OCI-LY7 (cell line): ENCODE measurements around the gene BPIFA3. TPM values are rescaled to one million over a fixed set of nuclear protein-coding genes. Genes with fewer than 3 reads are reported as not detected.

ENCODE experiments used
- BruUV-seq: library from RNA; stranded (reverse); fragments of 400-500 nt; replicated peaks from 2 replicates; lab custom pipeline; 2021; lab: Mats Ljungman, UMichigan
- CTCF ChIA-PET: fragments of 300-600 bp; sonication (Branson Sonifier 250); formaldehyde crosslinking; loops from one replicate; lab custom pipeline; 2022; ENCODE audit warnings: antibody characterized with exemption; ENCODE audit not compliant: unreplicated experiment; lab: Charles Lee
- POLR2A ChIA-PET: fragments of 300-600 bp; sonication (Branson Sonifier 250); formaldehyde crosslinking; loops from one replicate; lab custom pipeline; 2022; ENCODE audit warnings: antibody characterized with exemption; lab: Charles Lee
- DNase-seq: peaks from one replicate; pipeline ENCODE4 v3.0.0-alpha.2; 2015; ENCODE audit warnings: low spot score
- H2AFZ ChIP-seq: fragments of 200-600 bp; sonication (generic), shearing (Covaris generic); 2 replicates; pipeline ENCODE4 v1.6.1; 2014; ENCODE audit warnings: mild to moderate bottlenecking, antibody characterized with exemption, low read length, moderate library complexity
- H3K27ac ChIP-seq: fragments of 200-600 bp; sonication (generic); 2 replicates; pipeline ENCODE4 v1.5.1; 2014; ENCODE audit warnings: mixed run types, low read depth, mild to moderate bottlenecking, moderate library complexity, low read length, inconsistent platforms; ENCODE audit not compliant: poor library complexity, severe bottlenecking
- H3K36me3 ChIP-seq: fragments of 200-600 bp; sonication (generic); 2 replicates; pipeline ENCODE4 v1.6.1; 2014; ENCODE audit warnings: mild to moderate bottlenecking, antibody characterized with exemption, low read length, moderate library complexity, mixed read lengths; ENCODE audit not compliant: insufficient read depth
- H3K4me1 ChIP-seq: fragments of 200-600 bp; sonication (generic); 2 replicates; pipeline ENCODE4 v1.5.1; 2014; ENCODE audit warnings: mild to moderate bottlenecking, low read length; ENCODE audit not compliant: insufficient read depth, poor library complexity, severe bottlenecking
- H3K4me2 ChIP-seq: fragments of 200-600 bp; sonication (generic); 2 replicates; pipeline ENCODE4 v1.6.1; 2014; ENCODE audit warnings: mild to moderate bottlenecking, low read length
- H3K4me3 ChIP-seq: fragments of 200-600 bp; sonication (generic); 2 replicates; pipeline ENCODE4 v1.5.1; 2014; ENCODE audit warnings: mild to moderate bottlenecking, low read depth, low read length; ENCODE audit not compliant: poor library complexity, severe bottlenecking
- H3K79me2 ChIP-seq: fragments of 200-600 bp; sonication (generic); 2 replicates; pipeline ENCODE4 v1.6.1; 2016; ENCODE audit warnings: low read depth, mild to moderate bottlenecking, low read length, moderate library complexity, mixed read lengths; ENCODE audit not compliant: insufficient read depth
- H3K9me2 ChIP-seq: fragments of 200-600 bp; sonication (generic); 2 replicates; pipeline ENCODE4 v1.6.1; 2016; ENCODE audit warnings: mild to moderate bottlenecking, low read length, mixed read lengths; ENCODE audit not compliant: insufficient read depth
- H3K9me3 ChIP-seq: fragments of 200-600 bp; sonication (generic); 2 replicates; pipeline ENCODE4 v1.6.1; 2014; ENCODE audit warnings: mild to moderate bottlenecking, mixed run types, low read length, mixed read lengths
- H4K20me1 ChIP-seq: fragments of 200-600 bp; sonication (generic); 2 replicates; pipeline ENCODE4 v1.6.1; 2014; ENCODE audit warnings: mild to moderate bottlenecking, antibody characterized with exemption, low read length, moderate library complexity, mixed read lengths; ENCODE audit not compliant: insufficient read depth
- EZH2phosphoT487 ChIP-seq: fragments of 200-600 bp; sonication (generic); IDR thresholded peaks from 2 replicates; pipeline ENCODE4 v1.6.1; 2018; ENCODE audit warnings: low read depth, borderline replicate concordance, mild to moderate bottlenecking, mixed run types, antibody characterized with exemption, low read length, moderate library complexity, mixed read lengths
- intact Hi-C: fragments of 100-400 bp; cut with micrococcal nuclease; formaldehyde crosslinking; loops from one replicate; pipeline ENCODE4 v1.10.0; 2022; ENCODE audit not compliant: unreplicated experiment
- total RNA-seq, 2 experiments: library from RNA; depleted of rRNA in 1 of 2; stranded (reverse); fragments of >200 nt in 1 of 2; shearing (Covaris generic) in 1 of 2; gene quantifications; 2 replicates each; pipeline ENCODE4 v1.2.3, GENCODE V29; 2014 to 2022
- TF ChIP-seq, protein P1 (sequence below): fragments of 200-600 bp; sonication (generic); conservative IDR thresholded peaks from 2 replicates; pipeline ENCODE4 v1.5.1; 2014; ENCODE audit warnings: mild to moderate bottlenecking, antibody characterized with exemption, low read length, moderate library complexity, mixed read lengths

The BPIFA3 gene
- total RNA-seq, 2 experiments from 2014 or later, result not detected

DNA sequence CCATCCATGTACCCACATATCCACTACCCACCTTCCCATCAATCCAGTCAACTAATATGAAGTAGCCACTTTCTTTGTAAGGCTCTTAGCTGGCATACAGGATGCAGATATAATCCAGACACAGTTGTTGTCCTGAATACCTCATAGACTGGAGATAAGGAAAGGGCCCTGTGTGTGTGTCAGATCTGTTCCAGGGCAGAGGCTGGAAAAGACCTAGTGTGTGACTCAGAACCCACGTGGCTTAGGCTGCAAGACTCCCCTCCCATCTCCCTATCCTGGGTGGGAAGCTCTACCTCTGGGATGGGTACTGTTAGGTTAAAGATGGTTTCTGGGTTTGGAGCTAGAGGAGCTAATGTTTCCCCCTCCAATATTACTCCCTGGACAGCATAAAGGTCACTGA lies 22.3 kb downstream of the BPIFA3 start:
- BruUV-seq, result no TSS peak
- CTCF ChIA-PET, result no interaction called here
- DNase-seq, result no peak

DNA sequence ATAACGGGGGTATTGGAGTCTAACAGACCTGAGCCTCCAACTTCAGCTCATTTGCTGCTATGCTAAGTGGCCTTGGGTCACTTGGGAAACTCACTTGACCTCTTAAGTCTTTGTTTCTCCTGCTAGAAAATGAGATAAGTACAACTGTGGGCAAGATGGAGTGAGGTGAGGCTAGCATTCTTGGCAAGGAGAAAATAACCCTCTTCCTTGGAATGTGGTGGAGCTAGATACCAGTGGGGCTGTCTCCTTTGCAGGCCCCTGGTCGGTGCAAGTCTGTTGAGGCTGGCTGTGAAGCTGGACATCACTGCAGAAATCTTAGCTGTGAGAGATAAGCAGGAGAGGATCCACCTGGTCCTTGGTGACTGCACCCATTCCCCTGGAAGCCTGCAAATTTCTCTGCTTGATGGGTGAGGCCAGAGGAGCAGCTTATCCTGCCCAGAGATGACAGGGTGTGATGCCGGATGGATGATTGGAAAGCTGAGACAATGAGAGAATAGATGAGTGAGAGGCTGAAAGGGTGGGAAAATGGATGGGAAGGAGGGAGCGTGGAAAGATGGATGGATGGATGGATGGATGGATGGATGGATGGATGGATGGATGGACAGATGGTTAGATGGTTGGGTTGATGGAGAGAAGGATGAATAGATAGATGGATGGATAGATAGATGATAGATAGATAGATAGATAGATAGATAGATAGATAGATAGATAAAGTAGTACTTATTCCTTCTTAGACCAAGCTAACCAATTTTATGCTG lies 23.0 kb downstream of the BPIFA3 start:
- no peak for DNase-seq
- intact Hi-C loops, result no loop called here
- no peak for TF ChIP-seq EZH2phosphoT487
- TF ChIP-seq, protein P1, sequence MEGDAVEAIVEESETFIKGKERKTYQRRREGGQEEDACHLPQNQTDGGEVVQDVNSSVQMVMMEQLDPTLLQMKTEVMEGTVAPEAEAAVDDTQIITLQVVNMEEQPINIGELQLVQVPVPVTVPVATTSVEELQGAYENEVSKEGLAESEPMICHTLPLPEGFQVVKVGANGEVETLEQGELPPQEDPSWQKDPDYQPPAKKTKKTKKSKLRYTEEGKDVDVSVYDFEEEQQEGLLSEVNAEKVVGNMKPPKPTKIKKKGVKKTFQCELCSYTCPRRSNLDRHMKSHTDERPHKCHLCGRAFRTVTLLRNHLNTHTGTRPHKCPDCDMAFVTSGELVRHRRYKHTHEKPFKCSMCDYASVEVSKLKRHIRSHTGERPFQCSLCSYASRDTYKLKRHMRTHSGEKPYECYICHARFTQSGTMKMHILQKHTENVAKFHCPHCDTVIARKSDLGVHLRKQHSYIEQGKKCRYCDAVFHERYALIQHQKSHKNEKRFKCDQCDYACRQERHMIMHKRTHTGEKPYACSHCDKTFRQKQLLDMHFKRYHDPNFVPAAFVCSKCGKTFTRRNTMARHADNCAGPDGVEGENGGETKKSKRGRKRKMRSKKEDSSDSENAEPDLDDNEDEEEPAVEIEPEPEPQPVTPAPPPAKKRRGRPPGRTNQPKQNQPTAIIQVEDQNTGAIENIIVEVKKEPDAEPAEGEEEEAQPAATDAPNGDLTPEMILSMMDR, result no peak
- H3K4me3 ChIP-seq, result no peak overlapping the region
- H3K4me2 ChIP-seq, result no peak overlapping the region
- H3K79me2 ChIP-seq, result no peaks in the 10 kb centered on the region
- no peaks in the 10 kb centered on the region for H4K20me1 ChIP-seq
- H3K9me3 ChIP-seq, result no peaks in the 10 kb centered on the region
- H3K9me2 ChIP-seq, result no peaks in the 10 kb centered on the region
- H2AFZ ChIP-seq, result no peak overlapping the region
- H3K36me3 ChIP-seq, result no peaks in the 10 kb centered on the region
- H3K27ac ChIP-seq, result no peak overlapping the region
- no TSS peak for BruUV-seq
- H3K4me1 ChIP-seq, result no peaks in the 10 kb centered on the region
- POLR2A ChIA-PET, result interaction anchor here (0.6 kb wide), 1 partner anchor 1283 kb away, joined by 3 read pairs; no protein-coding TSS in a partner anchor
- CTCF ChIA-PET, result no interaction called here

More for the DNA sequence above, 22.3 kb downstream of the BPIFA3 start:
- H3K4me3 ChIP-seq, result no peak overlapping the region
- intact Hi-C loops, result no loop called here
- H3K27ac ChIP-seq, result no peak overlapping the region
- H3K4me1 ChIP-seq, result no peaks in the 10 kb centered on the region
- H3K9me2 ChIP-seq, result no peaks in the 10 kb centered on the region
- TF ChIP-seq EZH2phosphoT487, result no peak
- TF ChIP-seq, protein P1, result no peak
- no peak overlapping the region for H3K4me2 ChIP-seq
- no peak overlapping the region for H2AFZ ChIP-seq
- H4K20me1 ChIP-seq, result no peaks in the 10 kb centered on the region
- POLR2A ChIA-PET, result no interaction called here
- H3K36me3 ChIP-seq, result no peaks in the 10 kb centered on the region
- no peaks in the 10 kb centered on the region for H3K9me3 ChIP-seq
- H3K79me2 ChIP-seq, result no peaks in the 10 kb centered on the region

DNA sequence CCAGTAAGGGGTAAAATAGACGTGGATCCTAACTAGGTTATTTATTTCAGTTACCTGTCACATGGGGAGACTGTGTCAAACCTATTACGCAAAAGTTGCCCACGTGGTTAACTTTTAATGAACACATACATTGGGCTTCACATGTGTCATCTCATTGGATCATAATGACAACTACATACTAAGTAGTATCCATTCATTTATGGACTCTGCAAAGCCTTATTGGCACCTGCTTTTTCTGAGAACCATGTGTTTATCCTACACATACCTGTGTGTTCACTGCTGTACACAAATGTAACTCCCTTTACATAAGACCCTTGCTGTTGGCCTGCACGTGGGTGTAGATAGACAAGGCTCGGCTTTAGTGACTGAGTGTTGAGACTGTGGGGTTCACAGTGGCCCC lies 23.8 kb downstream of the BPIFA3 start:
- POLR2A ChIA-PET, result no interaction called here
- CTCF ChIA-PET, result no interaction called here
- no peak overlapping the region for H3K27ac ChIP-seq
- BruUV-seq, result no TSS peak
- DNase-seq, result no peak
- TF ChIP-seq, protein P1, result no peak
- no peak for TF ChIP-seq EZH2phosphoT487
- no peaks in the 10 kb centered on the region for H3K36me3 ChIP-seq
- no peaks in the 10 kb centered on the region for H4K20me1 ChIP-seq
- no peak overlapping the region for H3K4me3 ChIP-seq
- H3K9me3 ChIP-seq, result no peaks in the 10 kb centered on the region
- H3K4me2 ChIP-seq, result no peak overlapping the region
- H2AFZ ChIP-seq, result no peak overlapping the region
- no peaks in the 10 kb centered on the region for H3K4me1 ChIP-seq
- intact Hi-C loops, result no loop called here
- no peaks in the 10 kb centered on the region for H3K79me2 ChIP-seq
- H3K9me2 ChIP-seq, result no peaks in the 10 kb centered on the region
